Measurements from ENCODE around the gene SRD5A3. TPM values are rescaled to one million over a fixed set of nuclear protein-coding genes. Genes with fewer than 3 reads are reported as not detected.

Gene SRD5A3
- total RNA-seq, 1 donor from 2014 or later = 32.4 TPM

DNA sequence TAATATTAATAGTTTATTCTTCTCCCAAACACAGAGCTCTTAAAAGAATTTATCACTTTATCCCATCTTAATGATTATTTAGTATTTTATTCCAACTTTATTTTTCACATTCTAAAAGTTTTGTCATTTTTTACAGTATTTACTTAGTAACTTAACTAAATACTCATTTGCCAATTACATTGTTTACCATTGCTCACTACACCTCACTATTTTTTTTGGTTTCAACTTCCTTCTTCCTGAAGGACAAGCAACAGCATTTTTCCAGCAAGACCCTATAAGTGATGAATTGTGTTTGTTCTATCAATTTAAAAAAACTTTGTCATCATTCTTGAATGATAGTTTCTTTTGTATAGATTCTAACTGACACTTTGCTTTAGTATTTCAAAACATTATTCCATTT lies 19.4 kb upstream of the SRD5A3 start:
- H3K4me1 Mint-ChIP-seq (ENCODE audit: low read depth) = peaks cover 7% of the 10 kb centered on the region
- H3K9me3 Mint-ChIP-seq = peaks cover 13% of the 10 kb centered on the region
- H3K36me3 Mint-ChIP-seq (ENCODE audit: low read depth) = peaks cover 5% of the 10 kb centered on the region
- peaks cover 3% of the 10 kb centered on the region for H3K27me3 Mint-ChIP-seq (ENCODE audit: low read depth)
- no peak overlapping the region for H3K4me3 Mint-ChIP-seq (ENCODE audit: low read depth)
- no peak overlapping the region for H3K27ac Mint-ChIP-seq
- intact Hi-C loops (cut with micrococcal nuclease) = no loop called here
- DNase-seq (ENCODE audit: low spot score) = no peak

DNA sequence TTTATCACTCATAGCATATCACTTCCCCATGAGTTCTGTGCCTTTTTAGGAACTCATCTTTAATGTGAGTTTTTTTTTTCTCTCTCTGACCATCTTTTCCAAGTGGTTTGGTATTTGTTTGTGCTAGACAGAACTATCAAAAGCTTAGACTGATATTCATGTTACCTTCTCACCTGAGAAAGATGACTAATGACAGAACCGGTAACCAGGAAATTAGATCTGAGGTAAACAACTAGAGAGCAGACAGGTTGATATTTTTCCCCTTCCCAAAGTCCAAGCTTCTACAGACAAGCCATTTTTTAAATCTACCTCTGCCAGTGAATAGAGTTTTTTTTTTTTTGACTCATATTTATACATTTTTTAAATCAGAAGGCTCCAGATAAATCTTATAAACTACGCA lies 17.0 kb upstream of the SRD5A3 start:
- Mint-ChIP-seq H3K27me3 (ENCODE audit: low read depth) (peaks cover under 1% of the 10 kb centered on the region), H3K27ac (no peak overlapping the region), H3K36me3 (ENCODE audit: low read depth) (peaks cover 5% of the 10 kb centered on the region), H3K4me1 (ENCODE audit: low read depth) (peaks cover 7% of the 10 kb centered on the region), H3K9me3 (peaks cover 13% of the 10 kb centered on the region), H3K4me3 (ENCODE audit: low read depth) (no peak overlapping the region)
- intact Hi-C loops (cut with micrococcal nuclease) = no loop called here
- no peak for DNase-seq (ENCODE audit: low spot score)

DNA sequence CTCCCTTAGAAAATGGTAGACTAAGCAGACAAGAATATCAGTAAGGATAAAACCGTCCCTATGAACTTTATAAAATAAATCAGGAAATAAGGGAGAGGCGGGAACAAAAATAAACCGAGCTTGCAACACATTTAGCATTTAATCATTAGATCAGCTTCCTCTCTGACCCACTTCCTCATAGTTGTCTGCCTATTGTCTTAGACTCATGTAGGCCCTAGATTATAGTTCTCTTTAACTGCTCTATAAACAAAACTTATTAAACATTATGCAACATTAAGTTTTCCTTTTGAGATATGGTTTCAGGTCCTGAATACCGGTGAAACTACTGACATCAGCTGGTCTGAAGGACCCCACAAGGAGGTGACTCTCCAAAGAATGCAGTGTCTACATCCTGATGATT lies 15.8 kb upstream of the SRD5A3 start:
- DNase-seq (ENCODE audit: low spot score) = no peak
- Mint-ChIP-seq H3K9me3 (peaks cover 13% of the 10 kb centered on the region), H3K27ac (no peak overlapping the region), H3K4me1 (ENCODE audit: low read depth) (peaks cover 8% of the 10 kb centered on the region), H3K27me3 (ENCODE audit: low read depth) (no peaks in the 10 kb centered on the region), H3K4me3 (ENCODE audit: low read depth) (no peak overlapping the region), H3K36me3 (ENCODE audit: low read depth) (peaks cover 5% of the 10 kb centered on the region)
- intact Hi-C loops (cut with micrococcal nuclease) = no loop called here

DNA sequence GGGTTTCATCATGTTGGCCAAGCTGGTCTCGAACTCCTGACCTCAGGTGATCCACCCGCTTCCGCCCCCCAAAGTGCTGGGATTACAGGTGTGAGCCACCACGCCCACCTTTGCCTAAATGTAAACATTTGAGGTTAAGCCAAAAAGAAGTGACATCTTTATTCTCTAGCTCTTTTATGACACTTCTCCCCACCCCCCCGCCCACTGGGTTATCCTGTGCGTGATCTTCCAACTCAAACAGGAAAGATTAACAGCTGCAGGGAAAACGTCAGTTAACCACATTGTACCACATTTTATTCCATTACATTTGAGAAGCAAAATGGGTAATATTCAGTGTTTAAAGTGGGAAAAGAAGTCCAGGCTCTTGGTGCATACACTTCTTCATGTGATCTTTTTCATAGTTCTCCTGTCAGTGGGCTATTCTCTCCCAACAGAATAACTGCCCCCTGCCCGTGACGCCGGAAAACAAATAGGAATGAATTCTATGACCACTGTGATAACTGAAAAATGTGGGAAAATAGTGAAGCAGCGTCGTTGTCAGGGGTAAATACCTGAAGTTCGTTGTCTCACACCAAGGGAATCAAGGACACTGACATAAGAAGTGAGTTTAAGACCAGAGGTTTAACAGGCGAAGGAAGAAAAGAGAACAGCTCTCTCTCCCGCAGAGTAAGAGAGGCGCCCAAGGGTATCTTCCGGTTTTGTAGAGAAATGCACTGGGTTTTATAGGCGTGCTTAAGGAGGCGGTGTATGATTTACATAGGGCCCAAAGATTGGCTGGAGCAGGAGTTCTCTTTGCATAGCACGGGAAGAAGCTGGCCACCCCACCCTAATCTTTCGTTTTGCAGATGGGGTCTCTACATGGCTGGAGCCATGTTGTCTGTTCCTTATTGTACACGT lies 9.7 kb upstream of the SRD5A3 start:
- H3K9me3 Mint-ChIP-seq = peaks cover 4% of the 10 kb centered on the region
- no peak overlapping the region for H3K4me3 Mint-ChIP-seq (ENCODE audit: low read depth)
- H3K27me3 Mint-ChIP-seq (ENCODE audit: low read depth) = no peaks in the 10 kb centered on the region
- H3K36me3 Mint-ChIP-seq (ENCODE audit: low read depth) = no peaks in the 10 kb centered on the region
- no peak for DNase-seq (ENCODE audit: low spot score)
- H3K27ac Mint-ChIP-seq = peak overlapping the region; percentile 80
- intact Hi-C loops (cut with micrococcal nuclease) = loop anchor here (1.0 to 5.0 kb wide), 4 partner anchors 10 to 789 kb away; partner anchors contain the start of gene SRD5A3
- peaks cover 19% of the 10 kb centered on the region for H3K4me1 Mint-ChIP-seq (ENCODE audit: low read depth)

DNA sequence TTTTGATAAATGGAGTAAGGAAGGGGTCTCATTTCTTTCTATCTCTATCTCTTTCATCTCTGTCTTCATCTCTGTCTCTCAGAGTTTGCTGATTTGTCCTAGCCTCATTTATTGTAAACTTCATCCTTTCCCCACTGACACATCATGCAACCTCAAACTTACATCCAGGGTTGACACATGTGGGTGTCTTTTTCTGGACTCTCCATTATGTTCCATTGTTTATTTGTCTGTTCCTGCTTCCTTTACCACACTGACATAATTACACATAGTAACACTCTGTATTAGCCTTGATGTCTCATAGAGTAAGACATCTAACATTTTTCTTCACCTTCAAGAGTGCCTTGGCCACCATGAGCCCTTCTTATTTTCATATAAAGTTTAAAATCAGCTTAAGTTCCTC lies 8.1 kb upstream of the SRD5A3 start:
- peaks cover 19% of the 10 kb centered on the region for H3K4me1 Mint-ChIP-seq (ENCODE audit: low read depth)
- intact Hi-C loops (cut with micrococcal nuclease) = loop anchor here (2.0 to 5.0 kb wide), 3 partner anchors 19 to 791 kb away; no protein-coding TSS in a partner anchor
- H3K27ac Mint-ChIP-seq = peak overlapping the region; percentile 71
- H3K27me3 Mint-ChIP-seq (ENCODE audit: low read depth) = no peaks in the 10 kb centered on the region
- H3K36me3 Mint-ChIP-seq (ENCODE audit: low read depth) = no peaks in the 10 kb centered on the region
- DNase-seq (ENCODE audit: low spot score) = no peak
- H3K9me3 Mint-ChIP-seq = peaks cover 4% of the 10 kb centered on the region
- no peak overlapping the region for H3K4me3 Mint-ChIP-seq (ENCODE audit: low read depth)

DNA sequence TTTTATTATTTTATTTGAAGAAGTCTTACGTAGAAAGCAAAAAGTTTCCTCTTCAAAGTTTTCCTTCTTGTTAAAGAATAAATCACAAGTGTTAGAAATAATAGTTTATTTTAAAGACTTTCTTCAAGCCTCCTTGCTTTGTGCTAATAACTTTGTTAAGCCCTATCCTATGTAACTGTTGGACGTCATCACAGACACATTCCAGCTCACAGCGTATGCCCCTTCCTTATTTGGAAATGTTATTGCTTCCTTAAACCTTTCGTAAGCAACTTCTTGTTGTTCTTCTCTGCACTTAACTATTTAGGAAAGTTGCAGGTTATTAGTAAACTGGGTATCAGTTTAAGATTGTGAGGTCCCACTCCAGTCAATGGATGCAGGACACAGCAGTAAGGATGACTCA lies 7.6 kb upstream of the SRD5A3 start:
- intact Hi-C loops (cut with micrococcal nuclease) = loop anchor here (5.0 kb wide), 2 partner anchors 214 to 791 kb away; no protein-coding TSS in a partner anchor
- Mint-ChIP-seq H3K27me3 (ENCODE audit: low read depth) (no peaks in the 10 kb centered on the region), H3K27ac (no peak overlapping the region), H3K4me1 (ENCODE audit: low read depth) (peaks cover 20% of the 10 kb centered on the region), H3K36me3 (ENCODE audit: low read depth) (no peaks in the 10 kb centered on the region), H3K4me3 (ENCODE audit: low read depth) (no peak overlapping the region), H3K9me3 (peaks cover 4% of the 10 kb centered on the region)
- DNase-seq (ENCODE audit: low spot score) = no peak

DNA sequence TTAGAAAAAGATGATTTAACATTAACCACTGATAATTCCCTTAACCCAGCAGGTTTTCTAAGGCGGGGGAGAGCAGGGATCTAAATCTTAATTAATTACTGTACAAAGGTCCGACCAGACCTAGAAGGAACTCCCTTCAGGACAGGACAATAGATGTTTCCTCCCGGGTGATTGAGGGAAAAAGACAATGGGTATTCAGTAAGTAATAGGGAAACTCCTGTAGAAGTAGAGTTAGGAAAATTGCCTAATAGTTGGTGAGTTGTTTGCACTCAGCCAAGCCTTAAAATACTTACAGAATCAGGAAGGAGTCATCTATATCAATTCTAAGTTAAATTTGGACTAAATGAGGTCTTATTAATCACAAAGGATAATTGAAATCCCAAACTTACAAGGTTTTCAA lies 5.8 kb upstream of the SRD5A3 start:
- no peak overlapping the region for H3K4me3 Mint-ChIP-seq (ENCODE audit: low read depth)
- peaks cover 26% of the 10 kb centered on the region for H3K4me1 Mint-ChIP-seq (ENCODE audit: low read depth)
- peaks cover 4% of the 10 kb centered on the region for H3K9me3 Mint-ChIP-seq
- intact Hi-C loops (cut with micrococcal nuclease) = loop anchor here (10.0 kb wide), 1 partner anchor 605 kb away; the partner anchor contains the start of gene CEP135
- H3K27me3 Mint-ChIP-seq (ENCODE audit: low read depth) = no peaks in the 10 kb centered on the region
- H3K27ac Mint-ChIP-seq = no peak overlapping the region
- no peaks in the 10 kb centered on the region for H3K36me3 Mint-ChIP-seq (ENCODE audit: low read depth)
- DNase-seq (ENCODE audit: low spot score) = no peak

DNA sequence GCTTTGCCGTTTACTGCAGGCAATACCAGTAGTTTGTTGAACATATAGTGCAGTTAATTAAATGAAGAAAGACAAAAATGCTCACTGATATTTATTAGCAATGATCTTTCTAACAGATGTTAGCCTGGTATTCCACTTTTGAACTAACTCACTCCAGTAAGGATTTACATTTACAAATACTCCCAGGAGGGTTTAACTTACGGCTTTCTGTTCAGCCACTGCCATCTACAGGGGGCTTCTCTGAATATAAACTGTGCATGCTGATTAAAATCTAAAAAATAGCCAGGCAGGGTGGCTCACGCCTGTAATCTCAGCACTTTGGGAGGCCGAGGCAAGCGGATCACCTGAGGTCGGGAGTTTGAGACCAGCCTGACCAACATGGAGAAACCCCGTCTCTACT lies 2.2 kb upstream of the SRD5A3 start:
- H3K27ac Mint-ChIP-seq = no peak overlapping the region
- no peak overlapping the region for H3K4me3 Mint-ChIP-seq (ENCODE audit: low read depth)
- H3K36me3 Mint-ChIP-seq (ENCODE audit: low read depth) = no peaks in the 10 kb centered on the region
- no peaks in the 10 kb centered on the region for H3K27me3 Mint-ChIP-seq (ENCODE audit: low read depth)
- intact Hi-C loops (cut with micrococcal nuclease) = loop anchor here (10.0 kb wide), 1 partner anchor 601 kb away; the partner anchor contains the start of gene CEP135
- no peak for DNase-seq (ENCODE audit: low spot score)
- peaks cover 29% of the 10 kb centered on the region for H3K4me1 Mint-ChIP-seq (ENCODE audit: low read depth)
- H3K9me3 Mint-ChIP-seq = no peaks in the 10 kb centered on the region

DNA sequence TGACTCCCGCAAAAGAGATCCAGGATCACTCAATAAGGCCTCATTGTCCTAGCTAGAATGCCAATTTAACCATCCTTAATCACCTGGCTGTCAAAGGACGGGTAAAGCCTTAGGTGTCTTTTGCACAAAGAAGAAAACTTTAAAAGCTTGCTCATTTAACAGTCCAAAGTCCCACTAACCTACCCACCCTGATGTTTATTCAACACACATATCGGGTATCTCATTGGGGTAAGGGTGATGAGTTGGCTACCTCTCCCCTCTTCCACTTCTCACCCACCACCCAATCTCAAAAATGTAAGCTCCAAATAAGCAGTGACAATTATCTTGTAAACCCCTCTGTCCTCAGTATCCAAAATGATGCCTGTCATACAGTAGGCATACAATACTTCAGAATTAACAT lies 988 bp upstream of the SRD5A3 start:
- Mint-ChIP-seq H3K4me1 (ENCODE audit: low read depth) (peaks cover 29% of the 10 kb centered on the region), H3K27me3 (ENCODE audit: low read depth) (no peaks in the 10 kb centered on the region), H3K27ac (peak overlapping the region; percentile 36), H3K36me3 (ENCODE audit: low read depth) (no peaks in the 10 kb centered on the region), H3K4me3 (ENCODE audit: low read depth) (no peak overlapping the region), H3K9me3 (no peaks in the 10 kb centered on the region)
- no peak for DNase-seq (ENCODE audit: low spot score)
- intact Hi-C loops (cut with micrococcal nuclease) = loop anchor here (5.0 to 10.0 kb wide), 2 partner anchors 507 to 600 kb away; partner anchors contain the start of genes CEP135 and EXOC1

DNA sequence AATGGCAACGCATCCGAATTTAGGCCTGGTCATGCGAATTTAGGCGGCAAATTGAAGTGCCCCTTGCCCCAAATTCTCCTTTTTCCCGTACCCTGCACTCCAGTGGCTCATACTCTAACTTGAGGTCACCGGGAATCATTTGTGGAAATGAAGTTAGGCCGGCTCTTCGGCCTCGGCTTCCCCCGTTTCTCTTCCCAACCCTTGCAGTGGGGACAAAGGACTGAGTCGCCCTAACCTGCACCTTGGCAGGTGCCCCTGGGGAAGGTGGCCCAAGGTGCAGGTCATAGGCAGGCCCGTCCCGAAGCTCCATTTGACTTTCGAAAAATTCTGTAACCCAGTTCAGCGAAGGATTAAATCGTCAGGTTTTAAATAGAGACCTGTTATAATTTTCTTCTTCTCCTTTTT lies 811 bp downstream of the SRD5A3 start:
- H3K27ac Mint-ChIP-seq = peak overlapping the region; percentile 80
- intact Hi-C loops (cut with micrococcal nuclease) = loop anchor here (1.0 to 10.0 kb wide), 5 partner anchors 11 to 598 kb away; partner anchors contain the start of genes CEP135, CLOCK, EXOC1 and TMEM165
- no peak for DNase-seq (ENCODE audit: low spot score)

DNA sequence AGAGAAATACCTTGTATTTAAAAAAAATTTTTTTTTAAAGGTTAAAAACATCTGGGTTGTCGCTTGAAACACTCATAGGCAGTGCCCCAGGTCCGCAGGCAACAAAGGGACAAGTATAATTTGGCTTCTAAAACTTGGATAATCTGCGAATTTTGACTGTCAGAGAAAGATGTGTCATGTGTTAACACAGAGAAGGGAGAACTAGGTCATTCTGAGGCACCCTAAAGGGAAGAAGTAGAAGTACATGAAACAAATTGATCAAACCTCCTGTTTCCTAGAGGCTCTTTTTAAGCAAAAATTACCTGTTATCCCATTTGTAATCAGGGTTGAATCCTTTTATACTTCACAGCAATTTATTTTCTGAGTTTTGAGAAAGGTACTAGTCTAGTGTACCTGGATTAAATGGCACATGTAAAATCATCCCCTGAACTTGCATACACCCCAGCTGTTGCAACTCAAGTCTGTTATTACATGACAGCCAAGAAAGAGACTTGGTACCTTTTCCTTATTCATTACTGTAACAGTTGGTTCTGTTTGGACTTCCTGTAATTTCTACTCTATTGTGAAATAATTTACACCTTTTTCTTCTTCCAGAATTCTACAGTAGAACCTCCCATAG lies 1.7 kb downstream of the SRD5A3 start:
- Mint-ChIP-seq H3K27me3 (ENCODE audit: low read depth) (no peaks in the 10 kb centered on the region), H3K4me3 (ENCODE audit: low read depth) (peak overlapping the region; percentile 90), H3K36me3 (ENCODE audit: low read depth) (peaks cover 13% of the 10 kb centered on the region), H3K27ac (peak overlapping the region; percentile 80), H3K9me3 (no peaks in the 10 kb centered on the region), H3K4me1 (ENCODE audit: low read depth) (peaks cover 29% of the 10 kb centered on the region)
- intact Hi-C loops (cut with micrococcal nuclease) = loop anchor here (5.0 to 10.0 kb wide), 2 partner anchors 505 to 597 kb away; partner anchors contain the start of genes CEP135 and EXOC1
- DNase-seq (ENCODE audit: low spot score) = no peak

More for the DNA sequence above, 811 bp downstream of the SRD5A3 start:
- peaks cover 29% of the 10 kb centered on the region for H3K4me1 Mint-ChIP-seq (ENCODE audit: low read depth)
- no peaks in the 10 kb centered on the region for H3K9me3 Mint-ChIP-seq
- peak overlapping the region; percentile 90 for H3K4me3 Mint-ChIP-seq (ENCODE audit: low read depth)
- H3K36me3 Mint-ChIP-seq (ENCODE audit: low read depth) = peaks cover 5% of the 10 kb centered on the region
- no peaks in the 10 kb centered on the region for H3K27me3 Mint-ChIP-seq (ENCODE audit: low read depth)

DNA sequence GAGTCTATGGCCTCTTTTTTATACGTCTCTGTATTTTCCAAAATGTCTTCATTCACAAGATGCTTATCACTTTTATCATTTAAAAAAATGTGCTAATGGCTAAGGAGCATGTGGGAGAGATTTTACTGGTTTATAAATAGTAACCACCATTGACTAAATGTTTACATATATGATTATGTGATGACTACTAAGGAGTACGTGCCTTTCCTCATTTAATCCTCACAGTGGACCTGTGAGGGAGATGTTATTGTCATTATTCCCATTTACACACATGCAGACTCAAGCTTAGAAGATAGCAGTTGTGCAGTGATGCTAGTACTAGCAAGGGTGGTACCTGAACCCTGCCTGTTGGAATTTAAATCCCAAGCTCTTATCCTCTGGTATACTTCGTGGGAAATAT lies 2.4 kb downstream of the SRD5A3 start:
- Mint-ChIP-seq H3K4me1 (ENCODE audit: low read depth) (peaks cover 29% of the 10 kb centered on the region), H3K36me3 (ENCODE audit: low read depth) (peaks cover 21% of the 10 kb centered on the region), H3K9me3 (no peaks in the 10 kb centered on the region), H3K4me3 (ENCODE audit: low read depth) (peak overlapping the region; percentile 21), H3K27ac (no peak overlapping the region), H3K27me3 (ENCODE audit: low read depth) (no peaks in the 10 kb centered on the region)
- DNase-seq (ENCODE audit: low spot score) = no peak
- intact Hi-C loops (cut with micrococcal nuclease) = loop anchor here (5.0 to 10.0 kb wide), 2 partner anchors 504 to 596 kb away; partner anchors contain the start of genes CEP135 and EXOC1
